HL-60 (cell line): ENCODE data around the gene EPB41L3.

ENCODE experiments used
- DNase-seq, 2 experiments: peaks; one replicate each; pipeline ENCODE4 v3.0.0-alpha.2; 2010 to 2020; ENCODE audit warnings: low read depth in 1 of 2, low spot score in 1 of 2
- H3K27ac ChIP-seq: fragments of 250-450 bp; sonication (Bioruptor Pico); replicated peaks from 2 replicates; pipeline ENCODE4 v1.5.1; 2020; ENCODE audit warnings: mild to moderate bottlenecking, moderate library complexity
- H3K27me3 ChIP-seq: fragments of 250-450 bp; sonication (Bioruptor Pico); 2 replicates; pipeline ENCODE4 v1.5.1; 2021; ENCODE audit warnings: mild to moderate bottlenecking, moderate library complexity; ENCODE audit not compliant: insufficient read depth, poor library complexity, severe bottlenecking
- H3K4me3 ChIP-seq: replicated peaks from 2 replicates; pipeline ENCODE4 v1.5.1; 2011; ENCODE audit warnings: mild to moderate bottlenecking, control low read depth, low read length; ENCODE audit not compliant: insufficient read depth
- CTCF ChIP-seq: IDR thresholded peaks from one replicate; pipeline ENCODE4 v1.5.1; 2011; ENCODE audit warnings: low read length, control low read depth, inconsistent platforms; ENCODE audit not compliant: insufficient read depth
- GABPA ChIP-seq: IDR thresholded peaks from 2 replicates; pipeline ENCODE4 v1.6.1; 2012; ENCODE audit warnings: low read depth
- POLR2AphosphoS5 ChIP-seq: IDR thresholded peaks from 2 replicates; pipeline ENCODE4 v1.6.1; 2012; ENCODE audit warnings: low read depth
- REST ChIP-seq: IDR thresholded peaks from 2 replicates; pipeline ENCODE4 v1.6.1; 2012; ENCODE audit warnings: low read depth; ENCODE audit not compliant: insufficient replicate concordance
- SPI1 ChIP-seq: IDR thresholded peaks from 2 replicates; pipeline ENCODE4 v1.6.1; 2012; ENCODE audit warnings: low read depth, mild to moderate bottlenecking, borderline replicate concordance

EPB41L3 gene

GRCh38 chr18:5456577-5457461 is 87.0 kb downstream of the EPB41L3 start:
- TF ChIP-seq CTCF (peak; percentile 44), REST (no peak)

GRCh38 chr18:5455674-5456073 is 88.1 kb downstream of the EPB41L3 start:
- H3K27ac ChIP-seq: no peak overlapping the region; the same call in 1 of the 2 replicates
- TF ChIP-seq GABPA: no peak
- no peak overlapping the region for H3K4me3 ChIP-seq
- peak; percentile 21 to 85 for DNase-seq
- no peaks in the 10 kb centered on the region for H3K27me3 ChIP-seq

More at GRCh38 chr18:5456577-5457461, 87.0 kb downstream of the EPB41L3 start:
- no peaks in the 10 kb centered on the region for H3K27me3 ChIP-seq
- peak in 1 of 2 experiments; percentile 39 for DNase-seq
- H3K4me3 ChIP-seq: no peak overlapping the region
- no peak overlapping the region; the same call in 1 of the 2 replicates for H3K27ac ChIP-seq

GRCh38 chr18:5452943-5453443 is 90.8 kb downstream of the EPB41L3 start:
- TF ChIP-seq SPI1 (no peak), POLR2AphosphoS5 (no peak), GABPA (no peak), CTCF (no peak), REST (no peak)
- H3K4me3 ChIP-seq: no peak overlapping the region
- DNase-seq: no peak
- no peaks in the 10 kb centered on the region for H3K27me3 ChIP-seq
- H3K27ac ChIP-seq: no peak overlapping the region

GRCh38 chr18:5451871-5452270 is 91.9 kb downstream of the EPB41L3 start:
- Histone ChIP-seq H3K27ac (no peak overlapping the region), H3K4me3 (no peak overlapping the region), H3K27me3 (no peaks in the 10 kb centered on the region)
- TF ChIP-seq REST: no peak
- TF ChIP-seq GABPA: no peak
- TF ChIP-seq SPI1: no peak
- no peak for TF ChIP-seq POLR2AphosphoS5
- no peak for TF ChIP-seq CTCF
- DNase-seq: no peak
